HCT116 (cell line): Measurements from ENCODE around the gene LY6G6D. TPM values are rescaled to one million over a fixed set of nuclear protein-coding genes. Genes with fewer than 3 reads are reported as not detected.

ENCODE experiments used
- ATAC-seq: fragments of 200-7000 bp; cut with Tn5 transposase; 2 replicates; pipeline ENCODE4 v1.9.1; 2020; ENCODE audit warnings: mild to moderate bottlenecking, moderate library complexity
- BruUV-seq: library from RNA; stranded (reverse); fragments of 400-500 nt; replicated peaks from 2 replicates; lab custom pipeline; 2021; lab: Mats Ljungman, UMichigan
- CTCF ChIA-PET: fragments of 300-600 bp; sonication (Branson Sonifier 250); formaldehyde crosslinking; loops from one replicate; lab custom pipeline; 2021; ENCODE audit warnings: antibody characterized with exemption; lab: Charles Lee
- POLR2A ChIA-PET: fragments of 300-600, 350-600 bp; sonication (Branson Sonifier 250); formaldehyde crosslinking; loops from one replicate; lab custom pipeline; 2021; ENCODE audit warnings: antibody characterized with exemption; lab: Charles Lee
- RAD21 ChIA-PET, 2 experiments: fragments of 300-600 bp; sonication (Branson Sonifier 250); formaldehyde crosslinking; loops; one replicate each; lab custom pipeline; 2023; ENCODE audit warnings: low total read pairs in 2 of 2; ENCODE audit not compliant: uncharacterized antibody in 2 of 2, unreplicated experiment in 2 of 2, low non-redundant PET in 1 of 2; lab: Charles Lee
- DNase-seq: peaks from one replicate; pipeline ENCODE4 v3.0.0-alpha.2; 2010; ENCODE audit warnings: low read depth, low spot score
- H2AFZ ChIP-seq: fragments of 200-600 bp; shearing (Covaris generic), sonication (generic); 2 replicates; pipeline ENCODE4 v1.6.1; 2017; ENCODE audit warnings: low read depth, mixed run types, mixed read lengths, antibody characterized with exemption, low read length; ENCODE audit not compliant: poor library complexity, severe bottlenecking
- H3K27ac ChIP-seq: 2 replicates; pipeline ENCODE4 v1.5.1; 2012; ENCODE audit warnings: low read depth, low read length
- H3K27me3 ChIP-seq: fragments of 200-600 bp; sonication (generic); 2 replicates; pipeline ENCODE4 v1.6.1; 2016; ENCODE audit warnings: mixed run types, low read length, mixed read lengths; ENCODE audit not compliant: insufficient read depth
- H3K36me3 ChIP-seq, 2 experiments: fragments of 200-500 bp in 1 of 2; fragments of 200-600 bp in 1 of 2; sonication (Bioruptor generic) in 1 of 2; sonication (generic) in 1 of 2; 2 replicates each; pipeline versions ENCODE4 v1.5.1 to v1.6.1; 2014 to 2016; ENCODE audit warnings: low read length in 2 of 2, inconsistent platforms in 1 of 2, mixed read lengths in 1 of 2, mixed run types in 1 of 2; ENCODE audit not compliant: insufficient read depth in 2 of 2, control insufficient read depth in 1 of 2
- H3K4me1 ChIP-seq, 2 experiments: fragments of 200-600 bp in 1 of 2; sonication (generic) in 1 of 2; 2 replicates each; pipeline versions ENCODE4 v1.5.1 to v1.6.1; 2012 to 2017; ENCODE audit warnings: low read length in 2 of 2, inconsistent platforms in 1 of 2, mild to moderate bottlenecking in 1 of 2, mixed read lengths in 1 of 2, mixed run types in 1 of 2, moderate library complexity in 1 of 2; ENCODE audit not compliant: insufficient read depth in 2 of 2, control insufficient read depth in 1 of 2
- H3K4me2 ChIP-seq: fragments of 200-600 bp; sonication (generic); 2 replicates; pipeline ENCODE4 v1.6.1; 2017; ENCODE audit warnings: mixed run types, low read length, mixed read lengths
- H3K4me3 ChIP-seq, 2 experiments: fragments of 200-600 bp in 1 of 2; sonication (generic) in 1 of 2; replicated peaks in 1 of 2; 2 replicates each; pipeline ENCODE4 v1.5.1; 2011 to 2016; ENCODE audit warnings: low read length in 2 of 2, control low read depth in 1 of 2, low read depth in 1 of 2, mild to moderate bottlenecking in 1 of 2, mixed read lengths in 1 of 2, mixed run types in 1 of 2
- H3K79me2 ChIP-seq: fragments of 200-600 bp; sonication (generic); 2 replicates; pipeline ENCODE4 v1.6.1; 2017; ENCODE audit warnings: mild to moderate bottlenecking, mixed run types, low read length, moderate library complexity, mixed read lengths; ENCODE audit not compliant: insufficient read depth
- H3K9ac ChIP-seq: fragments of 200-600 bp; sonication (generic); 2 replicates; pipeline ENCODE4 v1.6.1; 2016; ENCODE audit warnings: low read length, mixed read lengths
- H3K9me2 ChIP-seq: fragments of 200-600 bp; sonication (generic), shearing (Covaris generic); 2 replicates; pipeline ENCODE4 v1.6.1; 2017; ENCODE audit warnings: mixed run types, mild to moderate bottlenecking, moderate library complexity; ENCODE audit not compliant: insufficient read depth
- H3K9me3 ChIP-seq, 2 experiments: fragments of 200-500 bp in 1 of 2; fragments of 200-600 bp in 1 of 2; sonication (Bioruptor generic) in 1 of 2; sonication (generic) in 1 of 2; 2 replicates each; pipeline ENCODE4 v1.6.1; 2014 to 2017; ENCODE audit warnings: low read length in 2 of 2, mixed read lengths in 2 of 2, inconsistent platforms in 1 of 2, low read depth in 1 of 2, mild to moderate bottlenecking in 1 of 2, mixed run types in 1 of 2, moderate library complexity in 1 of 2; ENCODE audit not compliant: control insufficient read depth in 1 of 2, insufficient read depth in 1 of 2
- H4K20me1 ChIP-seq: fragments of 200-600 bp; sonication (generic), shearing (Covaris generic); 2 replicates; pipeline ENCODE4 v1.6.1; 2017; ENCODE audit warnings: mixed run types, mild to moderate bottlenecking, moderate library complexity; ENCODE audit not compliant: insufficient read depth
- ATF3 ChIP-seq: IDR thresholded peaks from 2 replicates; pipeline ENCODE4 v1.6.1; 2012
- EGR1 ChIP-seq: IDR thresholded peaks from 2 replicates; pipeline ENCODE4 v1.6.1; 2012; ENCODE audit warnings: low read depth
- EZH2phosphoT487 ChIP-seq: fragments of 200-600 bp; IDR thresholded peaks from 2 replicates; pipeline ENCODE4 v1.6.1; 2018; ENCODE audit warnings: antibody characterized with exemption, borderline replicate concordance
- FOSL1 ChIP-seq: IDR thresholded peaks from 2 replicates; pipeline ENCODE4 v1.6.1; 2012; ENCODE audit warnings: low read depth
- JUND ChIP-seq: IDR thresholded peaks from 2 replicates; pipeline ENCODE4 v1.6.1; 2012
- POLR2A ChIP-seq: IDR thresholded peaks from 2 replicates; pipeline ENCODE4 v1.7.0; 2011; ENCODE audit warnings: borderline replicate concordance; ENCODE audit not compliant: insufficient read depth, insufficient read length; ENCODE audit errors: extremely low read depth
- SIN3A ChIP-seq: IDR thresholded peaks from 2 replicates; pipeline ENCODE4 v1.6.1; 2012; ENCODE audit warnings: low read depth
- SRF ChIP-seq: IDR thresholded peaks from 2 replicates; pipeline ENCODE4 v1.6.1; 2012; ENCODE audit warnings: low read depth
- TCF7L2 ChIP-seq: IDR thresholded peaks from 2 replicates; pipeline ENCODE4 v1.7.0; 2011; ENCODE audit warnings: borderline replicate concordance, inconsistent platforms; ENCODE audit not compliant: insufficient read depth, insufficient read length; ENCODE audit errors: extremely low read depth
- YY1 ChIP-seq: IDR thresholded peaks from 2 replicates; pipeline ENCODE4 v1.6.1; 2011; ENCODE audit warnings: low read length, low read depth, moderate library complexity, mild to moderate bottlenecking; ENCODE audit not compliant: insufficient replicate concordance; ENCODE audit errors: extremely low read depth
- ZFX ChIP-seq: fragments of 450-650 bp; IDR thresholded peaks from 2 replicates; pipeline ENCODE4 v1.6.1; 2017
- intact Hi-C: fragments of 100-400 bp; cut with micrococcal nuclease; formaldehyde crosslinking; loops from 2 replicates; pipeline ENCODE4 v1.10.0; 2022
- total RNA-seq: library from RNA; stranded (reverse); gene quantifications from one replicate; pipeline ENCODE4 v1.2.1, GENCODE V29; 2021; ENCODE audit not compliant: unreplicated experiment
- TF ChIP-seq, protein P1 (sequence below): IDR thresholded peaks from 2 replicates; pipeline ENCODE4 v1.6.1; 2011; ENCODE audit warnings: mild to moderate bottlenecking, low read length, moderate library complexity; ENCODE audit not compliant: insufficient replicate concordance; ENCODE audit errors: extremely low read depth
- TF ChIP-seq, protein P2 (sequence below): IDR thresholded peaks from 2 replicates; pipeline ENCODE4 v1.6.1; 2012

LY6G6D gene
- total RNA-seq, 1 experiment from 2014 or later: not detected

GRCh38 chr6:31683591-31683990 lies 31.6 kb upstream of the LY6G6D start (continued):
- TF ChIP-seq, protein P1, sequence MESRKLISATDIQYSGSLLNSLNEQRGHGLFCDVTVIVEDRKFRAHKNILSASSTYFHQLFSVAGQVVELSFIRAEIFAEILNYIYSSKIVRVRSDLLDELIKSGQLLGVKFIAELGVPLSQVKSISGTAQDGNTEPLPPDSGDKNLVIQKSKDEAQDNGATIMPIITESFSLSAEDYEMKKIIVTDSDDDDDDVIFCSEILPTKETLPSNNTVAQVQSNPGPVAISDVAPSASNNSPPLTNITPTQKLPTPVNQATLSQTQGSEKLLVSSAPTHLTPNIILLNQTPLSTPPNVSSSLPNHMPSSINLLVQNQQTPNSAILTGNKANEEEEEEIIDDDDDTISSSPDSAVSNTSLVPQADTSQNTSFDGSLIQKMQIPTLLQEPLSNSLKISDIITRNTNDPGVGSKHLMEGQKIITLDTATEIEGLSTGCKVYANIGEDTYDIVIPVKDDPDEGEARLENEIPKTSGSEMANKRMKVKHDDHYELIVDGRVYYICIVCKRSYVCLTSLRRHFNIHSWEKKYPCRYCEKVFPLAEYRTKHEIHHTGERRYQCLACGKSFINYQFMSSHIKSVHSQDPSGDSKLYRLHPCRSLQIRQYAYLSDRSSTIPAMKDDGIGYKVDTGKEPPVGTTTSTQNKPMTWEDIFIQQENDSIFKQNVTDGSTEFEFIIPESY: no peak
- TF ChIP-seq POLR2A (no peak), SRF (no peak), SIN3A (no peak), ZFX (no peak), EZH2phosphoT487 (no peak)
- TF ChIP-seq, protein P2, sequence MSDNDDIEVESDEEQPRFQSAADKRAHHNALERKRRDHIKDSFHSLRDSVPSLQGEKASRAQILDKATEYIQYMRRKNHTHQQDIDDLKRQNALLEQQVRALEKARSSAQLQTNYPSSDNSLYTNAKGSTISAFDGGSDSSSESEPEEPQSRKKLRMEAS: no peak

DNA sequence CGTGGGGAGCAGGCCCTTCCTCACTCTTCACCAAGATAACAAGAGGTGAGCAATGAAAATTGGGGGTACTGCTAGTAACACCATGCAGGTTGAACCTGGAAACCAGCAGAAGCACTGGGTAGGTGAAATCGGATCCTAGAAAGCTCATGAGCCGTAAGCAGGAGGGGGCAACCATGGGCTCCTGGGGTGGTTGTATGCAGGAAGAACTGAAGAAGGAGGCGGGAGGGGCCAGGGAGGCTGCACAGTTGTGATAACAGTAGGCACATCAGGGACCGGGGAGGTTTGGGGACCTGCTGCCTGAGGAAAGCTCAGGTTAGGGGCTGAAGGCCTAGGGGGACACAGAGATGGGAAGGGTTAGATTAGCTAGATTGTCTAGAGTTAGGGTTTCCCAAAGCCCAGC lies 28.7 kb upstream of the LY6G6D start:
- Histone ChIP-seq H2AFZ (no peak overlapping the region), H3K27ac (no peak overlapping the region), H3K9me3 (no peaks in the 10 kb centered on the region), H3K9ac (no peak overlapping the region), H4K20me1 (no peaks in the 10 kb centered on the region), H3K27me3 (no peaks in the 10 kb centered on the region), H3K36me3 (peaks cover 7 to 25% of the 10 kb centered on the region in 2 experiments; a peak in 2 of 4 replicates), H3K4me2 (no peak overlapping the region), H3K4me1 (peaks cover 14 to 21% of the 10 kb centered on the region in 2 experiments), H3K79me2 (no peaks in the 10 kb centered on the region), H3K9me2 (no peaks in the 10 kb centered on the region), H3K4me3 (no peak overlapping the region)
- RAD21 ChIA-PET: no interaction called here
- no peak for DNase-seq
- ATAC-seq: no peak
- BruUV-seq: no TSS peak
- intact Hi-C loops: no loop called here
- POLR2A ChIA-PET: no interaction called here
- TF ChIP-seq TCF7L2 (no peak), POLR2A (no peak), EGR1 (no peak), FOSL1 (no peak), JUND (no peak), SRF (no peak), YY1 (no peak), ATF3 (no peak)
- TF ChIP-seq, protein P1: no peak
- CTCF ChIA-PET: no interaction called here
